HG03354 (cell line): ENCODE data around the gene PPP6R3.

Experiments used
- ATAC-seq: cut with Tn5 transposase; IDR thresholded peaks from one replicate; pipeline ENCODE4 v1.9.1; 2021; ENCODE audit warnings: mild to moderate bottlenecking; ENCODE audit not compliant: unreplicated experiment, poor library complexity, severe bottlenecking

Gene PPP6R3

DNA sequence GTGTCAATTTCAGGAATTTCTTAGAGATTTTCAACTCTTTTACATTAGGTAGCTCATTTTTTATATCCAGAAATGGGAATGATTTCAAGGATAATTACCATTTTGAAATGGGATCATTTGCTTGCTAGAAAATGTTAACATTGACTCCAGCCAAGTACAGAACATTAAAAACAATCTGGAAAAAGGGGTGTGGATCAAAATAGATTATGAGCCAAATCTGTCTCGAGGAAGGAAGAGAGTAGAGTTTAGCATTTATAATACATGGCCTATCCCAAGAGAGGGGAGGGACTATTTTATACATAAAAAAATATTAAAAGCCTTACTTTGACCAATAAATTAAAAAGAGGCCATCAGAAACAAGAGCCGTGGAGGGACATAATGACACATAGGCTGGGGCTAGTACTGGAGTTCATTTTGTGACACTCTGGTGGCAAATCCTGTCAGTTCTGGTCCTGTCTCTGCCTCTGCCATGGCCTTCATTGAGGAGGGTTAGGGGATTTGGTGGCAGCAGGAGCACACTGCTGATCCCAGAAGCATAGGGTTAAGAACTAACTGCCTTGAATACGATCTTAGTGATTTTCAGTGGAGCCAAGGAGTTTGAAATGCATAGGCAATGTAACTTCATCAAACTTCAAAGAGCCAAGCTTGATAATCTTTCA is 20.4 kb downstream of the PPP6R3 start:
- ATAC-seq: no peak

DNA sequence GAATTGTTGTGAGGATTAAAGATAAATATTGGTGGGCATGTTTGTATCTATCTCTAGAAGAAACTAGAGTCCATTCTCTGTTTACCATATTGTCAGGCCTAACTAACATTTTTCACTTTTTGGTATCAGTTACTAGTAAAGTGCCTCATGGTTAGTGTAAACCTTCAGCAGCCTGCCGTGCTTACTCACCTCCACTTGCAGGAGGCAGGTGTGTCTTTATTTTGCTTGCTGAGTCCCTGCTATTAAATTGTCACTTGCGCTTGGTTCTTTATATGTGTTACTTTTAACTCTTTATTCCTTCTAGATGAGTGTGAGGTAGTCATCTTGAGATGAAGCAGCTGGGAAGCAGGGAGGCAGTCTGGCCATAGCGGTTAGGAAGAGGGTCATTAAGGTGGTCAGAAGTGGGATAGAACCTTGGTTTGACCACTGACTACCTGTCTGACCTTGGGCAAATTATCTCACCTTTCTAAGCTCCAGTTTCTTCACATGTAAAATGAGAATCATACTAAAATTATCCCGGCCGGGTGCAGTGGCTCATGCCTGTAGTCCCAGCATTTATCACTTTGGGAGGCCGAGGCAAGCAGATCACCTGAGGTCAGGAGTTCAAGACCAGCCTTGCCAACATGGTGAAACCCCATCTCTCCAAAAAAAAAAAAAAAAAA is 21.2 kb downstream of the PPP6R3 start:
- no peak for ATAC-seq

DNA sequence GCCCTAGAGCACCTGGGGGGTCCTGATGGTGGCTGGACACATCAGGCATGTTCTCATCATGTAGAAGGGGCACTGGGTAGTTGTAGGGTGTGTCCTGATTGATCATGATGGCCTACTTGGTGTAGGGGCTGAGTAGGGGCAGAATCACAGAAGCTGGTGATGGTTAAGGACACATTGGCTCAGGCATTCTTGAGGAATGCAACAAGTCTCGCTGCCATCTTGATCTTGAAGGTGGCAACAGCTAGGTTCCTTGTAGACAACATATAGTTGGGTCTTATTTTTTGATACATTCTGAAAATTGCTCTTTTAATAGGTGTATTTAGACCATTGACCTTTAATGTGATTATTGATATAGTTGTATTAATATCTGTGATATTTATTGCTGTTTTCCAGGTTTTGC is 28.1 kb downstream of the PPP6R3 start:
- no peak for ATAC-seq

DNA sequence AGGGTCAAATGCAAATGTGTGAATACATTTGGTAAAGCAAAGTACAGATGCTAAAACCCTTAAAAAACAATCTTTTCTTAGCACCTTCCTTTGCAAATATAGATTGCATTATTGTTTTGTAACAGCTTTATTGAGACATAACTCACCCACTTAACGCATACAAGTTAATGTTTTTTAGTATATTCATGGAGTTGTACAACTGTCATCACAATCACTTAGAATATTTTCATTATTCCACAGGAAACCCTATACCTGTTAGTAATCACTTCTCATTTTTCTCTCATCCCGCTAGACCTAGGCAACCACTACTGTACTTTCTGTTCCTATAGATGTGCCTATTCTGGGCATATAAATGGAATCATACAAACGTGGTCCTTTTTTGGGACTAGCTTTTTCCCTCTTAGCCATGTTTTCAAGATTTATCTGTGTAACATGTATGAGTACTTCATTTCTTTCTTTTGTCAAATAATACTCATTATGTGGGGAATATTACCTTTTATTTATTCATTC is 34.7 kb downstream of the PPP6R3 start:
- no peak for ATAC-seq

DNA sequence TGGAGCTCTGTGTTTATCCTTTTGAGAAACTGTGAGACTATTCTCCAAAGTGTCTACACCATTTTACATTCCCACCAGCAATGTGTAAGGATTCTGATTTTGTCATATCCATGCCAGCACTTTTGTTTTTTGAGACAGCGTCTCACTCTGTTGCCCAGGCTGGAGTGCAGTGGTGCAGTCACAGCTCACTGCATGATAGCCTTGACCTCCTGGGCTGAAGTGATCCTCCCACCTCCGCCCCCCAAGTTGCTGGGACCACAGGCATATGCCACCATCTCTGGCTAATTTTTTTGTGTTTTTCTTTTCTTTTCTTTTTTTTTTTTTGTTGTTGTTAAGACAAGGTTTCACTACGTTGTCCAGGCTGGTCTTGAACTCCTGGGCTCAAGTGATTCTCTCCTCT is 35.3 kb downstream of the PPP6R3 start:
- no peak for ATAC-seq

DNA sequence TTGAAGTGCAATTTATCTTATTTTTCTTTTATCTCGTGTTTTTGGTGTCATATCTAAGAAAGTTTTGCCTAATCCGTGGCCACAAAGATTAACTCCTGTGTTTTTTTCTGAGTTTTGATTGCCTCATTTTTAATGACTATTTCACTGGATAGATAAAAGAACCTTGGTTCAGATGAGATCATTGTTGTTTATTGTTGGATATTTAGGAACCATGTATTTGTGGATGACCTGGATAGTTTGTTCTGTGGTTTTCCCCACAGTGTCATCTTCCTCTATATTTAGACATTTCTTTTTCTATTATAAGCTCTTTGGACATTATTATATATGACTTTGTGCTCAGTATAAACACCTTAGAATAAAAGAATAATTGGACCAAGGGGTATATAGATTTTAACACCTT is 37.2 kb downstream of the PPP6R3 start:
- no peak for ATAC-seq

DNA sequence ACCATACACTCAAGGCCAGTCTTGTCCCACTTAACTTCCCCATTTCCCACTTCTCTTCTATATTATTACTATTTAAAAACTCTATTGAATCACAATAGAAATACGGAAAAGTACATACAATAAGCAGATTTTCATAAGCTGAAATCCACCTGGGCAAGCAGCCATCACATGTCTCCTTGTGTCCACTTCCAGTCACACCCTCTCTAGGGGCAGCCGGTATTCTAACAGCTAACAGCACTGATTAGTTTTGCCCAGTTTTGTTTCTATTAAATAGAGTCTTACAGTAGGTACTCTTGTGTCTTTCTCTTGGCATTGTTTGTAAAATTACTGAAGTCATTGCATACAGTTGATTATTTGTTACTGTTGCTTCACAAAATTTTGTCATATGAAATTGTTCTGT is 37.8 kb downstream of the PPP6R3 start:
- no peak for ATAC-seq

DNA sequence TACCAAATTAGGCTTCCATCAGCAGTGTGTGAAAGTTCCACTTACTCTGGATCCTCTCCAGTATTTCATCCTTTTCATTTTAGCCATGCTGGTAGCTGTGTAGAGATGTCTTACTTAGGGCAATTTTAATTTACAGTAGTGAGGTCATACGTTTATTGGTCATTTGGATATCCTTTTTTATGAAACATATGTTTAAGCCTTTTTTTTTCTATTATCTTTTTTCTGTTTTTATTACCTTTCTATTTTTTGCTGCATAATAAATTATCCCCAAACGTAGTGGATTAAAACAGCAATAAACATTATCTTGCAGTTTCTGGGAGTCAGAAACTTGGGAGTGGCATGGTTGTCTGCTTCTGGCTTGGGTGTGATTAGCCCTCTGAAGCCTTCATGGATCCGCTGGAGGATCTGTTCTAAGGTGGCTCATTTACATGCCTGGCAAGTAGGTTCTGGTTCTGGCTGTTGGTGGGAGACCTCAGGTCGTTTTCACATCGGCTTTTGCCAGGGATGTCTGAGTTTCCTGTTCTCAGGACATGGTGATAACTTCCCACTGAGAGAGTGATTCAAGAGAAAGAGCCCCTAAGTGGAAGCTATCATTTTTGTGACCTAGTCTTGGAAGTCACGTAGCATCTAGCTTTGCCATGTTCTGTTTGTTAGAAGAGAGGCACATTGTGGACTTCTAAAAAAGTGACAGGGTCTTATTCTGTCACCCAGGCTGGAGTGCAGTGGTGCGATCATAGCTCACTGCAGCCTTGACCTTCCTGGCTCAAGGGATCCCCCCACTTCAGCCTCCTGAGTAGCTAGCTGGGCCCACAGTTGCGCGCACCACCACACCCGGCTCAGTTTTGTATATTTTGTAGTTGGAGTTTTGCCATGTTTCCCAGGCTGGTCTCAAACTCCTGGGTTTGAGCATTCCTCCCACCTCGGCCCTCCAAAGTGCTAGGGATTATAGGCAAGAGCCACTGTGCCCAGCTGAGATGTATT is 38.6 kb downstream of the PPP6R3 start:
- ATAC-seq: no peak

DNA sequence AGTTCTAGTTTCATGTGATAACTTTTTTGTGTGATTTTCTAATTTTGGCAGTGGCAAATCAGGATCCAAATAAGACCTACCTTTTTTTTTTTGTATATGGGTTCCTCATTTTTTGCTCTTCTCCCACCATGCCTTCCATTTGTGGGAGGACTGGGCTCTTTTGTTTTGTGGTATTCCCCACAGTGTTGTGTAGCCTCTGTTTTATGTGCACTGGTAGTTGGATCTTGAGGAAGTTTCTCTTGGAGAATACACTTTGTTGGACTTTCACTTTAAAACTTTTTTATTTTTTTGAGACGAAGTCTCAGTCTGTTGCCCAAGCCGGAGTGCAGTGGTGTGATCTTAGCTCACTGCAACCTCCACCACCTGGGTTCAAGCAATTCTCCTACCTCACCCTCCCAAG is 39.7 kb downstream of the PPP6R3 start:
- no peak for ATAC-seq

DNA sequence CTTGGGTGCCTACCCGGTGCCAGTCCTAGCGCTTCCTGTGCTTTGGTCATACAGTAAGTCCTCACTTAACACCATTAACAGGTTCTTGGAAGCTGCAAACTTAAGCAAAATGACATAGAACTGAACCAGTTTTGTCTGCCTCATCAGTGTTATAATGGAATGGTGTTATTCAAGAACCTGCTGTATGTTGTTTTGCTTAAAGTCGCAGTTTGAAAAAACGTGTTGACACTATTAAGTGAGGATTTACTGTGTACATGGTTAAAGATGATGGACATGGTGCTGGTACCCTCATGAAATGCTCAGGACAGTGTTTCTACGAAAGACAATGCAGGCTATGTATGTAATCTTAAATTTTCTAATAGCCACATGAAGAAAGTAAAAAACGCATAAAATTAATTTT is 41.3 kb downstream of the PPP6R3 start:
- ATAC-seq: no peak

DNA sequence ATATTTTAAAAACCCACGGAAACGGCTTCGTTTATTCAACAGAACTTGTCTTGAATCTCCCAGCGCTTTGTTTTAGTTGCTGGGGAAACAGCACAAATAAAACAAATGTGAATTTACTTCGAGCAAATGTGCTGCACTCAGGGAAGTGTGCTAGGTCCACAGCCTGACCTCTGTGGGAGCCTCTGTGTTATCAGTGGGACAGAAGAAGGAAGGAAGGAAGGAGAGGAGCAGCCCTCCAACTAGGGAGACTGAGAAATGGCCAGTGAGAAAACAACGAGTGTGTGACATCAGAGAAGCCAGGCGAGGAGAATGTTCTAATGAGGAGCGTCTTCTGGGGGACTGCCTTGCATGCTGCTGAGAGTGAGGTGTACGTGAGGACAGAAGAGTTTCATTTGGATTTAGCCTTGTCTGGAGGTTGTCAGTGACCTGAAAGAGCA is 42.7 kb downstream of the PPP6R3 start:
- ATAC-seq: no peak

DNA sequence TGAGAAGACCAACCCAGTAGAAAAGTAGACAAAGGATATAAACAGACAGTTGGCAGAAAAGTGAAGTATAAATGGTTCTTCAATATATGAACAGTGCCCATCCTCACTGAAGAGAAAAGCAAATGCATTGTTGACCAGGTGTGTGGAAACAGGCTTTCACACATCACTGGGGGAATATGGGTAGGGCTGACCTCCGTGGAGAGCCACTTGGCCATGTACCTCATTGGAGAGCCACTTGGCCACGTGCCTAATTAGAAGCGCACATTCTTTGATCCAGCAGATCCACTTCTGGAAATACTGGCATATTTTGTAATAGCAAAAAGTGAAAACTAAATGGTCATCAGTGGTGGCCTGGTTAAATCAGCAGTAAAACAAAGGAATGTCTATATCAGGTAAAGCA is 43.2 kb downstream of the PPP6R3 start:
- ATAC-seq: no peak

DNA sequence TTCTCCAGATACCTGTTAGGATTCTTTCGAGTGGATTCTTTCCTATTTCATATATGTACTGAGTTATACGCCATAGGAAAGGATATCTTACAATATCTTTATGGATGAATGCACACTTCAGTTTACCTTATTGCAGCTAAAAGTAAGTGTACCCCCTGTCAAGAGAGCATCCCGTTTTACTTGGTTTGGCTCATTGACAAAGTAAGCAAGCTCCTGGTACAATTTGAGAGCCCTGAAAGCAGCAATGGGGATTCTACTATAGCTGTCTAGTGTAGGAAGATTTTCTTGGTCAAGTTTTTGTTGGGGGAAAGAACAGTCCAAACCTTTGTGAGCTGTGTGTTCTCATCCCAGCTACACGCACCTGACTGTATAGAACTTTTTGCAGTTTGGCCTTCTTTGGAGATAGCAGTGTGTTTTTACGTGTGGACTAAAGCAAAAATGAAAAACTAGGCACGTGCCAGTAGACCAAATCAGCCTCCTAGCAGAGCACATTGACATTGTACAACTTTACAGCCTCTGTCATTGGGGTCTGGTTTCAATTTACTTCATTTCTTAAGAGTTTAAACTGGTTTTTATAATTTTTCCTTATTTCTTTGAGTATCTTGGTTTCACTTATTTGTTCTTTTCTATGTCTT is 44.0 kb downstream of the PPP6R3 start:
- no peak for ATAC-seq

DNA sequence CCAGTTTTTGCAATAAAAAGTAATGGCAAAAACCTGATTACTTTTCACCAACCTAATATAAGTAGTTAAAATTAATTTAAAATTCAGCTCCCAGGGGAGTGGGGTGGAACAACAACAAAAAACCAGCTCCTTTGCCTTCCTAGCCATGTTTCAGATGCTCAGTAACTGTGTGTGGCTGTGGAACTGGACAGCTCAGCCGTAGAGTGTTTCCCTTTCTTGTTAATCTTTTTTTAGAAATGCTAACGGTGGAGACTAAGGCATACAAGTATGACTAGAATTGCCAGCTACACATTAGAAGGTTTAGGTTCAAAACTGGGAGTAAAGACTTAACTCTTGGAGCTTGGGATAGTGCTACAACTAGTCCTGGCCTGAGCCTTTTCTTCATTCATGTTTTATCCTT is 45.0 kb downstream of the PPP6R3 start:
- no peak for ATAC-seq

DNA sequence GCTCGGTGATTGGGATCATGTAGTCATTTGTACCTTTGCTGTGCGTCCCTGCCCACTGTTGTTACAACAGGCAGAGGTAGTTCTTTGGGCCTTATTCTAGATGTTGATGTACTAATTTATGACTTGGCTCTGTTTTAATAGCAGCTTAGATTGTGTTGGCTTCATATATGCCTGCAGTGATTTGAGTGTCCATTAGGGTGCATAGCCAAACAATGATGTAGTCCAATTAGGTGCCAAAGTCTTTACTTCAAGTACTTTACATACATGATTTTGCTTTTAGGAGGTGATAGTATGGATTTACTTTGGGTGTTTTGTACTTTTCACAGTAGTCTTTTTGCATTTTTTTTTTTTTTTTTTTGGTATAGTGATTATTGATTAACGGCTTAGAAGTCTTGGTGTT is 46.4 kb downstream of the PPP6R3 start:
- ATAC-seq: no peak

DNA sequence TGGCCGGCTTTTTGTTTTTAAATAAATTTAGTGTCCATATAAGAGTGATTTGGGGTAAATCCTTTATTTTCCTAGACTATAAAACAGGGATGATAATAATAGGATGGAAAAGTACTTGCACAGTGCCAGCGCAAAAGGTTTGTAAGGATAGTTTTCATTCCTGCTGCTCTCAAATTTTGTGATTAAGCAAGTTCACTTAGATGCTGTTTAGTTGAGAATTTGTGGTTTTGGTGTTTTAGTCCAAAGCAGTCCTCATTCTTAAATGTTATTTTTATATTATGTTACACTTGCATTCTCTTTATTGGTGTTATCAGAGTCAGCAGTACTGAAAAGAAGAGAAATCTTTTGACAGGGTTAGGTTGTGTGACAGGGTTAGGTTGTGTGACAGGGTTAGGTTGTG is 47.9 kb downstream of the PPP6R3 start:
- no peak for ATAC-seq

DNA sequence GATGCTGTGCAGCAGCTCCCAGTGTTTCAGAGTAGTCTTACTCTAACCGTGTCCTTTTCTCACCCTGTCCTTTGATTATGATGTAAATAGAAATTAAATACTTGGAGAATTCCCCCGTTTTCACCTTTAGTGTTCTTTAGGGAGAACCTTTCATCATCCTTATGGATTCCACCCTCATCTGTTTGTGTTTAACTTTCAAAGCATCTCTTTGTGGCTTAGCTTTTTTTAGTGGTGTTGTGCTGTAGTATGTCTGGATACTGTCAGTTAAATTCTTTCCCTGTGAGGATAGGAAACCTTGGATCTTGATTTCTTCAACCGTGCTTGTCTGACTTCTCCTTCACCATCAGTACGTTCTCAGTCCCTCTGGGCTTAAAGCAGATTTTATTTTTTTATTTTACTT is 48.5 kb downstream of the PPP6R3 start:
- ATAC-seq: no peak

DNA sequence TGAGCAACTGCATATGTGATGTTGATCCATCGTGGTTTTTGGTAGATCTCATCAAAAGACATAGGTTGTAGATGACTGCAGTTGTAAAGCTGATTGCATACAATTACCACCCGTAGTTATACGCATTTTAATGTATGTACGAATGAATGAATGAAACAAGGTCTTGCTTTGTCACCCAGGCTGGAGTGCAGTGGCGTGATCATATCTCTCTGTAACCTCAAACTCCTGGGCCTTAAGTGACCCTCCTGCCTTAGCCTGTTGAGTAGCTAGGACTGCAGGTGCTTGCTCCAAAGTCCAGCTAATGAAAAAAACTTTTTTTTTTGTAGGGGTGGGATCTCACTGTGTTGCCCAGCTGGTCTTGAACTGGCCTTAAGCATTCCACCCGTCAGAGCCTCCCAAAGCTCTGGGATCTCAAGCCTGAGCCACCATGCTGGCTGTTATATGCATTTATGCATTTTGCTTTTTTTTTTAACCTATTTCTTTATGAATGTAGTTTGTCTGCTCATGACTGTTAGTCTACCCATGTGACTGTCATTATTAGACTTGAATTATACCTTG is 53.5 kb downstream of the PPP6R3 start:
- ATAC-seq: no peak

DNA sequence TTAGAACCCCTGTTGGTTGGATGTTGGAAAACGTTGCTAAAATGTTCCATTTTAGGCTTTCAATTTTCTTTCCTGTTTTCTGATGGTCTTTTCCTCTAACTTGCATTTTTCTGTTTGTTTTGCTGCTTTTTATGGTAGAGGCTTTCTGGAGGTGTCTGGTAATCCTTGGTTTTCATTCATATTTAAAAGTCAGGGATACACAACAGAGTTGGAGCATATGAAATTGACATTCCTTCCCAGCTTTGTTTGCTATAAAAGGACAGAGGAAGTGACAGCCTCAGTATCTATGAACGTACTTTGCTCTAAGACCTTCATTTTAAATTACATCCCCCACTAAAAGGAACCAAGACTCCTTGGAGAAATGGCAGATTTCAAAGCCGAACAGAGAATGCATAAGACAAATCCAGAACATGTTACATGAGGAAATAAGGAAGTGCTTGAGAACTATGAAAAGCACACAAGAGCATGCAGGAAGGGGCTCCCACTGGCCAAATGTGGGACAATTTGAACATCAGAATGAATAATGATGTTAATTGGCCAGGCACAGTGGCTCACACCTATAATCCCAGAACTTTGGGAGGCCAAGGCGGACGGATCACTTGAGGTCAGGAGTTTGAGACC is 56.7 kb downstream of the PPP6R3 start:
- ATAC-seq: no peak
